GM21529 (cell line): ENCODE measurements around the gene UBA5.

Experiments
- ATAC-seq: cut with Tn5 transposase; IDR thresholded peaks from one replicate; pipeline ENCODE4 v1.9.1; 2021; ENCODE audit not compliant: unreplicated experiment

Gene UBA5

DNA sequence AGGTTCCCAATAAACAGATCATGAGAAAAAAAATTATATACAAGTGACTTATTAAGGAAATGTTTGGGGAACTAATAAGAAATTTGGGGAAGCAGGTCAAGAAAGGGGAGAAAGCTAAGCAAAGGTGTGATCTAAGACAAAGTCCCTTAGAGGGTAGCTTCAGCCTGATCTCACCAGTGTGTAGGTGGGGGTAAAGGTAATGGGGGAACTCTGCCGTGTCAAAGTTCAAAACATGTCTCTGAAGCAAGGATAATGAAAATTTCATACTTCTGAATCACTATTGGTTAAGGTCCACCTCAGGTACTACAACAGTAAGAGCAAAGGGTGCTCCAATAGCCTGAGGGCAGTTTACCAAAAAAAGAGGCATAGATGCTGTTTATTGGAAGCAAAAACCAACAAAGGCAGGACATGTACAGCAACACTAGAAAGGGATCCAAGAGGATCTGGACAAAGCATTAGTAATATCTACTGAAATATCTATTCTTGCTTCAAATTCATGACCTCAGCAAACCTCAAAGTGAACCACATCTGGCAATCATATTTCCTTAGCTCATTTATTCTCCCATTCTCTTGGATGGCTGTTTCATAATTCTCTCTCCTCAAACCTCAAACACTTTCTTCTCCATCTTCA, 7.4 kb upstream of the UBA5 start:
- ATAC-seq, result no peak

DNA sequence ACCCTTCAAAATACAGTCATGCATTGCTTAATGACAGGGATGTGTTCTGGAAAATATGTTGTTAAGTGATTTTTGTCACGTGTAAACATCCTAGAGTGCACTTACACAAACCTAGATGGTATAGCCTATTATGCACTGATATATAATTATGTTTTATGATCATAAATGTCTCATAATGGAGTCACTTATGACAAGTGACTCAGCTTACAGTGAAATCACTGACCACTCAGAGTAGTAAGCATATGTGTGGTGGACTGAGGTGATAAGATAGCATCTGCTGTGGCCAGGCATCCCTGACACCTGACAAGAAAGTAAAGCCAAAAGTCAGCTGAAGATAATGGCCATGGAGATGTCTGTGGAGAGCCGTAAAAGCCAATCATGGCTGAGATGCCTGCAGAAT, 5.9 kb upstream of the UBA5 start:
- ATAC-seq, result no peak

DNA sequence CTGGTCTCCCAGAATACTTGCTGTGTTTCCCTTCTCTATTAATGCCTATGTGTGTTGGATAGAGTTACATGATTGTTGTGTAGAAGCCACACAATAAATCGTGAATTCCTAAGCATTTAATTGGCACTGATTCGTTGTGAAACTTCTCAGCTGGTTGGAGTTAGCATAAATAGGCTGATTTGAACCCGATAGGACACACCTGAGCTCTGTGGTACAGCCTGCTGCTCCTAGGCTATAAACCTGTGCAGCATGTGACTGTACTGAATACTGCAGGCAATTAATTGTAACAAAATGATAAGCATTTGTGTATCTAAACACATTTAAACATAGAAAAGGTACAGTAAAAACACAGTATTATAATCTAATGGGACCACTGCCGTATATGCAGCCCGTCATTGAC, 5.4 kb upstream of the UBA5 start:
- no peak for ATAC-seq

DNA sequence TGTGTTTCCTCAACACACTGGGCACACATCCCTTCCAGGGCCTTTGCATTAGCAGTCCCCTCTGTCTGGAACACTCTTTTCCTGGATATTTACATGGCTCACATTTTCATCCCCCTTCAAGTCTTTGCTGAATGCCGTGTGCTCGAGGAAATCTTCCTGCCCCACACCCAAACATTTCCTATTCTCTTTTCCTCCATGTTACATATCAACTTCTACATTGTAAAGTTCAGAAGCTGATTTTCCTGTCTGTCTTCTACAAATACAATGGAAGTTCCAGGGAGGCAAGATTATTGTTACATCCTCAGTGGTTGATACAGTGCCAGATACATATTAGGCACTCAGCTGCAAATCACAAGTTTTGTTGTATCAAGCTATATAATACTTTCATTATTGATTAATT, 4.7 kb upstream of the UBA5 start:
- no peak for ATAC-seq

DNA sequence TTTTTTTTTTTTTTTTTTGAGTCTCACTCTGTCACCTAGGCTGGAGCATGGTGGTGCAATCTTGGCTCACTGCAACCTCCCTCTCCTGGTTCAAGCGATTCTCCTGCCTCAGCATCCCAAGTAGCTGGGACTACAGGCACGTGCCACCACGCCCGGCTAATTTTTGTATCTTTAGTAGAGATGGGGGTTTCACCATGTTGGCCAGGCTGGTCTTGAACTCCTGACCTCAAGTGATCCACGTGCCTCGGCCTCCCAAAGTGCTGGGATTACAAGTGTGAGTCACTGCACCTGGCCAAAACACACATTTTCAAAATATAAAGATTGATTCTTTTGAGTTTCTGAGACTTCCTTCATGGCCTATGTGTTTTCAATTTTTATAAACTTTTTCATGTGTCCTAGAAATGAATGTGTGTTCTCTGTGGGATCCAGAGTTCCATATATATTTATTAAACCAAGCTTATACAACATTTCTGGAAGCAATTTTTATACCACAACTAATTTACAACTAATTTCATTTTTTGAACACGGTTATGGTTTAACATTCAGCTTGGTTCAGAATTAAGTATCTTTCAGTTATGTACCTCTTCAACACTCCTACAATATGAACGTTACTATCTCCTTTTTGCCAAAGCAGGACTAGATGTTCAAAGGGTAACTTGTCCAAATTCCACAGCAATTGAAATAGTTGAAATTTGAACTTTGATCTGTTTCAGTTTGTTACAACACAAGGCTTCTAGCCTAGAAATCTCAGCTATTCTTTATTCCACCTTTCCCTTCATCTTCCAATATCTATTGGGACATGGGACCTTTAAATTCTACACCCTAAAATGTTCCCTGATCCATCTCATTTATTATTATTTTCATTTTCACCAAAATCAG, 2.0 kb upstream of the UBA5 start:
- no peak for ATAC-seq

DNA sequence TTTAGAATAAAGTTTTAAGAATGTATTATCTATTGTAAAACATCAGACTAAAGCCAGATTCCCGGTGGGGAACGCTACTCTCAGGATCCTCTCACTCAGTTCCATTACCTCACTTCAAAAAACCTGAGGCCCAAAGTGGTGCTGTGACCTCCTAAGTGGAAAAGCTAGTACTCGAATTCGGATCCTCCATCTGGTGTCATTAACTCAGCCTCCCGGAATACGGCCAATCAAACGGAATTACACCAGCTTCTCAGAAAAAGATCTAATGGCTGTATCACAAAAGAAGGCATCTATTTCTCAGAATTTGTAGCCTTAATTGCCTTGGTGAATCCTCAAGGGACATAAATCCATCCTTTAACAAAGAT, 1.1 kb upstream of the UBA5 start:
- ATAC-seq, result no peak

DNA sequence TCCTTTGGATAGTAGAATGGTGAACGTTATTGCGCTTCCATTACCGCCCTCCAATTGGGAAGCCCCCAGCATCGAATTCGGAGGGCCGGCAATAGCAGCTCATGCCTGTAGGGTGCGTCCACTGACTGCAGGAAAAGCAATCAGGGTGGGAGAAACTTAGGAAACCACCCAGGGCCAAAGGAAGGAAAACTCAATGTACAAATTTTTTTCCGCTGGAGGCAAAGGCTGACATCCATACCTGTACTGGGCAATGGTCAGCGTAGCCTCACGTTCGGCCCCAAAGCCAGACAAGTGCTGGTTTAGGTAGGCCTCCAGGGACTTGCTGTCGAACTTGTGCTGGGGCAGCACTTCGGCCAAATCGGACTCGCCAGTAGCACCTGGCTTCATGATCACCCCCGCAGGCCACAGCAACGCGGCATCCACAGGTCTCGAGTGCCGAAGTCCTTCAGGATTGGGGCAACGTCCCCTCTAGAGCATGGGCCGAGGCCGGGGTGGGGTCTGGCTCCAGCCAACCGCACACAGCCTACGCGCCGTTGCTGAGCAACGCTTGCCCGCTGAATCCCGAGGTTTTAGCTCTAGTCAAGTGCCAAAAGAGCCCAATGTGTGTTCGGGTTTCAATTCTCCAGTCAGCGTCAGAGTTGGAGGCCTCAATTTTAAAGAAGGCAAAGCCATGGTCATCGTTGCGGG, 621 bp upstream of the UBA5 start, which contains the start of gene ACAD11:
Gene ACAD11 (minus strand): TSS at position 445 of the 687 bp plus-strand sequence. CDS start 58 bp downstream, at position 387.
- ATAC-seq, result peak; percentile 72

DNA sequence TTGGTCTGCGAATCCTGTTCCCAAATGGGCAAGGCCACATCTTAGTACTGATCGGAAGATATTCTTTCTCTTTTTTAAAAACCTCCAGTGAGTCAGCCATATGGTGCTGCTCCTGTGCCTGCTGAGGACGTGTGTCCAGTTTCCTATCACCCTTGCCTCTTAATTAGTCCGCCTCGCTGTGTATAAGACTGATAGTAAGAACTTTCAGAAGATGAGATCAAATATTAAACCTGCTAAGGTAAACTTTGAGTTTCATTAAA, 612 bp downstream of the UBA5 start:
- ATAC-seq, result peak; percentile 6

DNA sequence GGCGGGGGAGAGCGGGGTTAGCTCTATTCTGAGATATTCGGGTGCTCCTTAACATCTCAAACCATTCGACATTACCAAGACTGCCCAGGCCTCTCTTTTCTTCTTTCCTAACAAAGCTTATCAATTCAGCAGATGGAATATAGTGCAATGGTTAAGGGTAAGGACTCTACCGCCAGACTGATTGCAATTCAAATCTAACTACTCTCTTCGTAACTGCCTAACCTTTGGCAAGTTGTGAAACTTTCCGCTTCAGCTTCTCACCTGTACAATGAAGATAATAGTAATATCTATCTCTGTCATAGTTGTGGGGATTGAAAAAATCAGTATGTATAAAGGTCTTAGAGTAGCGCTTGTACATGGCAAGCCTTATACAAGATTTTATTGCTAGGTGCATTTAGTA, 972 bp downstream of the UBA5 start:
- ATAC-seq, result no peak

DNA sequence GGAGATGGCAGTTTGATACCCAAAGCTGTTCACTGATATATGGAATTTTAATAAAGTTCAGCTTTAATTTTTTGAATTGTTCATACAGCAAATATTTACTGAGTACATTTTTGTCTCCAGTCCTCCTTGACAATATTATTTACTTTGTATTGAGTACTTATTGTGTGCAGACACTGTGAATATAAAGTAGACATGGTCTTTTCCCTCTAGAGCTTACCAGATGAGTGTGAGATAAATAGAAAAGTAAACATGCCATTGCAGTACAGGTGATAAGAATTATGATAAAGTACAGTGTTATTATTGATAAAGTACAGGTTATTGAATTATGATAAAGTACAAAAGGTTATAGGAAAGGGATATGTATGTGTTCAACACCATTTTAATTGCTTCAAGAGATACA, 2.1 kb downstream of the UBA5 start:
- ATAC-seq, result no peak

DNA sequence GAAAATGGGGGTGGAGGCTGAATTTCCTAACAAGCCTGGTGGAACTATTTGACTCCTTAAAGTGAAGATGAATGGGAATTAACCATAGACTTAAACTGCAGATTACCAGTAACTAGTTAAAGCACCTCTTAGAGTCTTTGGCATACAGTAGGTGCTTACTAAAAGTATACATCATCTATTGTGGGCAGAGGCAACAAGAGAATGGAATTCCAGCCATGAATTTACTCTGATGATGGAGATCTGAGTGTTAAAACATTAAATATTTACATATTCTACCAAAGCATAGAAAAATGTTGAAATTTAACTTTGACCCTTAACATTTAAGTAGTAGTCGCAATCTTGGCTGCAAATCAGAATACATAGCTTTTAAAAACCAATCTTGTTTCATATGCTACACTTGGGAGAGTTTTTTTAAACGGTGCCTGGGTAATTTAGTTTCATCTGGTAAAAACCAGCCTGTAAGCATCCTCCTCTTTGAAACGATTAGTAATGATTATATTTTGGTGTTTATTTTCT, 5.2 kb downstream of the UBA5 start:
- no peak for ATAC-seq

DNA sequence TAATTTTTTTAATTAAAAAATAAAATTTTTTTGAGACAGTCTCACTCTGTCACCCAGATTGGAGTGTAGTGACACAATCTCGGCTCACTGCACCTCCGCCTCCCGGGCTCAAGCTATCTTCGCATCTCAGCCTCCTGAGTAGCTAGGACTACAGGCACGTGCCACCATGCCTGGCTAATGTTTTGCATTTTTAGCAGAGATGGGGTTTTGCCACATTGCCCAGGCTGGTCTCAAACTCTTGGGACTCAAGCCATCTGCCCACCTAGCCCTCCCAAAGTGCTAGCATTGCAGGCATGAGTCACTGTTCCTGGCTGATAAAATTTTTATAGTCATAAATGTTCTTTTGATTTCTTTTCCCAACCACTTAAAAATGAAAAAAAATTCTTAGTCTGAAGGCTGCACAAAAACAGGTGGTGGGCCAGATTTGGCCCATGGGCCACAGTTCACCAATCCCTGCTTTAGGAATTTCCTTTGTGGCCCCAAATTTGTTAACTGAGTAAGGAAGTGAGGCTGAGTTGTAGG, 9.2 kb downstream of the UBA5 start:
- no peak for ATAC-seq

DNA sequence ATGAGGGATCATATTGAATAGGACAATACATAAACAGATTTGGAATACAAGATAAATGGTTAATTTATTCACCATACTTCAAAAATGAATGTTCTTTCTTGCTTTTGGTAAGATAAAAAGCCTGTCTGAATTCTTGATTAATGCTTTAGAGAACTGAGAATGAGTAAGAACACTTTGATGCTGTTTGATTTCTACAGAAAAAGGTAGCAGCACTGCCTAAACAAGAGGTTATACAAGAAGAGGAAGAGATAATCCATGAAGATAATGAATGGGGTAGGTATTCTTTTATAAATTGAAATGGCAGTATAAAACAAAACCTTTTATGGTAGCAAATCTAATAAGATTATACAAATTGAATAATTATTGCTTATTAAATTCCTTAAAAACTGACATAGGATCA, 15.3 kb downstream of the UBA5 start:
- no peak for ATAC-seq

DNA sequence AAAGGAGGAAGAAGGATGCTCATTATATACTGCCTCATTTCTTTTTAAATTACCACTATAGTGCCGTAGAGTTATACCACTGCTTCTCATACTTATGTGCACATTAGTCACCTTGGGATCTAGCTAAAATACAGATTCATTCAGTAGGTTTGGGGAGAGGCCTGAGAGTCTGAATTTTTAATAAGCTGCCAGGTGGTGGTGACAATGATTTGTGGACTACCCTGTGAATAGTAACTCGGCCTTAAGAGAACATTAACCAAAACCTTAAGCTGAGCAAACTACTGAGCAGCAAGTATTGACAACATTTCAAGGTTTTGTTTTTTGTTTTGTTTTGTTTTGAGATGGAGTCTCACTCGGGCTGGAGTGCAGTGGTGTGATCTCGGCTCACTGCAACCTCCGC, 19.8 kb downstream of the UBA5 start:
- ATAC-seq, result no peak

DNA sequence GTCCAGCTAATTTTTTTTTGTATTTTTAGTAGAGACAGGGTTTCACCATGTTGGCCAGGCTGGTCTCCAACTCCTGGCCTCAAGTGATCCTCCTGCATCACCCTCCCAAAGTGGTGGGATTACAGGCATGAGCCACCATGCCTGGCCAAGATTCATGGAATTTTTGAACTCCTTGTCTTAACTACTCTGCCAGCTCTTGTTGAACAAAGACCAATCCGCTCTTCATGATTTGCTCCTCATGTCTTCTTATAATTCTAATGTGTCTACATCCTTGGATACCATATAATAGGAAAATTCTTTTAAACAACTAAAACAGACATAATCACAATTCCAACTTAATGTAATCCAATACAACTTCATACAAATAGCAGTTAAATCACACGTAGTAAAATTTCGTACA, 21.3 kb downstream of the UBA5 start:
- no peak for ATAC-seq

DNA sequence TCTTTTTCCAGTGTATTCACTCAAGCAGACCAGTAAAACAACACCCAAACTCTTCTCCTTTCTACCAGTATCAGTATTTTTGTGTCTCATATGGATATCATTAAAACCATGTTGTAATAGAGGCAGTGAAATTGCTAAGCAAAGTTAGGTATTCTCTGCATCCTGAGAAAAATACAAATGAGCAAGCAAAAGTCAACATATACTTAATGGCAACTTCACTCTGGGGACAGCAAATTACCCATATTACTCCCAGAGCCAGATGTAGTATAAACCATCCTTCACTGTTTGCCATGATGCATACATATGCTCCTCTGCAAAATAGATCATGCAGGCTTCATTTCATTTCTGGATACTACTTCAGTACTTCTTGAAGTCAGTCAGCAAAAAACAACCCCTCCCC, 22.1 kb downstream of the UBA5 start:
- no peak for ATAC-seq

DNA sequence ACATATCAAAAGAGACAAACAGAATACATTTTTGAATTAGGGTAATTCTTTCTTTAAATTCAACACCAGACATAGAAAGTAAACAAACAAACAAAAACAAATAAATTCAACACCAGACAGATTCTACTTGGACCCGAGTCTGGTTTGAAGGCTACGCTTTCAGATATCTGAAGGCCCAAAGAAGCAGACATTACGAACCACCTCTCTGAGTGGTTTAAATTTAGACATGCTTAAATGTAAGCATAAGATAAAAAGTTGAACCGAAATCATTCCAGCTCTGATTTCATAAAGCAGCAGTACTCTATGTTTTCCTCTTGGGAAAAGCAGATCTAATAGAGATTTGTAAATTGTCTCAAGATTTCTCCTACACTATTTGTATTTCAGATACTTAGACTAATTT, 29.9 kb downstream of the UBA5 start:
- no peak for ATAC-seq

DNA sequence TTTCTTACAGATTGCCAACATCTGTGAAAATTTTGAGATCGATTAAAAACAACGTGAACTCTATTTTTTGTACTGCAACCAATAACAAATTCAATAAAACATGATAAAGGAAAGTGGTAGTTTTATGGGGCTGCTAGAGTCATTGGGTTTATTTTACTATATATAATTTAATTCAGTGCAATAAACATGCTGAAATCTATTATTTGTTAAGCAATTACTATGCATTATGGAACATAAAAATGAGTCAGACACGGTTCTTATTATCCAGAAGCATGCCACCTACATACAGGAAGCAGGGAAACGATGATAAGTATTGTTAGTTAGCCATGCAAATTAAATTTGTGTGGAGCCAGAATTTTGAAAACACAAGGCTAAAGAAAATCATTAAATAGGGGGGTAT, 34.9 kb downstream of the UBA5 start:
- ATAC-seq, result no peak

DNA sequence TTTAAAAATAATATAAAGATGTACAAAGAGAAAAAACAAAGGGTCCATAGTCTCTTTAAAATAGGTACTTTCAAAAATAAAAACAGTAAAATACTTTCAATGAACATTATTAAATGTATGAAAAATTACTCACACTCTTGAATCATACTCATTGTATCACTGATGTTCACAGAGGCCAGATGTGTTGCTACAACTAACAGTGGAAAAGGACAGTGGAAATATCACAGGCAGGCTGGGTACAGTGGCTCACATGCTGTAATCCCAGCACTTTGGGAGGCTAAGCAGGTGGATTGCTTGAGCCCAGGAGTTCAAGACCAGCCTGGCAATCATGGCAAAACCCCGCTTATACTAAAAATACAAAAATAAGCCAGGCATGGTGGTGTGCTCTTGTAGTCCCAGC, 35.3 kb downstream of the UBA5 start:
- no peak for ATAC-seq

DNA sequence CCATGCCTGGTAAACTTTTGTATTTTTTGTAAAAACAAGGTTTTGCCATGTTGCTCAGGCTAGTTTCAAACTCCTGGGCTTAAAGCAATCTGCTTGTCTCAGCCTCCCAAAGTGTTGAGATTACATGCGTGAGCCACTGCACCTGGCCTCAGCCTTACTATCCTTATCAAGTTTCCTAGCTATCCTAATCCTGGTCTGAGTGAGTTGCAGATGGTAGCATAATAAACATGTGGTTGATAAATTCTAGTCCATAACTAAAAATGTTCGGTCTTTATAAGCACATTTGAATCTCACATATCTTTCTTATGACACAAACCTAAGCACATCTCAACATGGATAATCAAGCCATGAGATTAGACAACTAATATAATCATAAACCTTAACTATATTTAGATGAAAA, 43.6 kb downstream of the UBA5 start:
- ATAC-seq, result no peak

DNA sequence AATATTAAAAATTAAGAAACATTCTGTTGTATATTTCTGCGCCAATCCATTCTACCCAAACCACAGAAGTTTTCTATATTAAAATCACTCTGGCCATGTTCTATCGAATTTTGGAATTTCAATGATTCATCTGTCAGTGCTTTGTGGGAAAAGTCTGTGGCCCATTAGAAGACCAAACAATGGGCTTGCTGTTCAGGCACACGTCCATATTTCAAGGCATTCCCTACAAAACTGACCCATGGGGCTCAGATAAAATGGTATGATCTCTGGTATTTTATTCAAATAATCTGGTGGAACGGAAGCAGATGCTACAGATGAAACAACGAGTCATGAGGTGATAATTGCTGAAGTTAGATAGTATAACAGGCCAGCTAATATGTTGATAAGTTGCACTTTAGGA, 49.6 kb downstream of the UBA5 start:
- ATAC-seq, result no peak

DNA sequence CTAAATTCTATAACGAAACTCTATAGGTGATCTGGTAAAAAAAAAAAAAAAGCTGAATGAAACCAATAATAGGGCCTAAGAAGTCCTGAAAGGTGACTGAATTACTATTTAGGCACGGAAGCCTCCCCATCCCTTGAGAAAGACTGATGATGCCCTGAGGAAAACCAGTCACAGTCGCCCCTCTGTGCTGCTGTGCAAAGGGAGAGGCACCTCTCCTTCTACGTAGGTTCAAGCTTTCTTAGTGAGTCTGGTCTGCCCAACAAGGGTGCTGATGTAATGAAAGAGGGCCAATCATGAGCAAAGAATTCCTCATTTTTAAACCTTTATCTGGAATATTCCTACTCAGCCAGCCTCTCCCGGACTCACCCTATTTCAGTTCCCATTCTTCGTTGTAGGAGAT, 50.2 kb downstream of the UBA5 start:
- ATAC-seq, result no peak
